GM19193 (cell line): ENCODE data around the gene POPDC2.

Experiments used
- POLR2A ChIP-seq: IDR thresholded peaks from 4 replicates; pipeline ENCODE4 v1.6.1; 2011; ENCODE audit not compliant: insufficient read depth, insufficient read length; ENCODE audit errors: extremely low read depth

Gene POPDC2

GRCh38 chr3:119660474-119661440 is at the start of gene POPDC2:
Gene POPDC2 (minus strand): TSS chr3:119660589. CDS start chr3:119660423, 166 bp downstream.
- TF ChIP-seq POLR2A = no peak

- TF ChIP-seq POLR2A = no peak
These were observed 43.6 kb upstream of the POPDC2 start for GRCh38 chr3:119703820-119704531.

- TF ChIP-seq POLR2A = no peak
These were observed 42.4 kb upstream of the POPDC2 start, which contains the start of gene CFAP91 for GRCh38 chr3:119702530-119703527. Gene CFAP91 (plus strand): TSS chr3:119703022. CDS start chr3:119703099, 77 bp downstream.

GRCh38 chr3:119700920-119701734 is 40.7 kb upstream of the POPDC2 start:
- no peak for TF ChIP-seq POLR2A

- no peak for TF ChIP-seq POLR2A
These were observed 40.0 kb upstream of the POPDC2 start for GRCh38 chr3:119700269-119700919.

- TF ChIP-seq POLR2A = no peak
These were observed 37.0 kb upstream of the POPDC2 start for GRCh38 chr3:119697394-119697793.

- TF ChIP-seq POLR2A = no peak
These were observed 35.1 kb upstream of the POPDC2 start for GRCh38 chr3:119695480-119695879.

GRCh38 chr3:119690043-119690656 is 29.8 kb upstream of the POPDC2 start:
- TF ChIP-seq POLR2A = no peak

- TF ChIP-seq POLR2A = no peak
These were observed 23.0 kb upstream of the POPDC2 start for GRCh38 chr3:119683421-119683820.

- TF ChIP-seq POLR2A = no peak
These were observed 20.9 kb upstream of the POPDC2 start for GRCh38 chr3:119681279-119681678.

- no peak for TF ChIP-seq POLR2A
These were observed 19.5 kb upstream of the POPDC2 start for GRCh38 chr3:119679874-119680273.

GRCh38 chr3:119677641-119677934 is 17.2 kb upstream of the POPDC2 start:
- no peak for TF ChIP-seq POLR2A
